Psoas muscle (tissue), 8 donors: ENCODE results near the gene BAD. TPM values are rescaled to one million over a fixed set of nuclear protein-coding genes. Genes with fewer than 3 reads are reported as not detected.
A peak's percentile ranks its signal among the peaks of the same experiment; 100 is the strongest.

ENCODE experiments used
- ATAC-seq, 4 donors: fragments of 200-7000 bp; cut with Tn5 transposase; one replicate each; pipeline ENCODE4 v1.9.1; 2020; ENCODE audit warnings: moderate library complexity in 3 of 4, mild to moderate bottlenecking in 2 of 4
- DNase-seq, 2 donors: peaks; one replicate each; pipeline ENCODE4 v3.0.0-alpha.2; 2020
- H3K27ac ChIP-seq: fragments of 200-600 bp; one replicate; pipeline ENCODE4 v1.8.0; 2022
- H3K27me3 ChIP-seq, 3 donors: fragments of 200-600 bp in 1 of 3; one replicate each; pipeline versions ENCODE4 v1.6.1 to v1.8.0; 2013 to 2022; ENCODE audit warnings: low read length in 2 of 3, mild to moderate bottlenecking in 2 of 3, moderate library complexity in 1 of 3; ENCODE audit not compliant: insufficient read depth in 3 of 3
- H3K36me3 ChIP-seq, 2 donors: fragments of 200-600 bp in 1 of 2; one replicate each; pipeline versions ENCODE4 v1.6.1 to v1.8.0; 2013 to 2022; ENCODE audit warnings: low read depth in 1 of 2, mild to moderate bottlenecking in 1 of 2, moderate library complexity in 1 of 2; ENCODE audit not compliant: insufficient read depth in 1 of 2
- H3K4me1 ChIP-seq: fragments of 200-600 bp; one replicate; pipeline ENCODE4 v1.8.0; 2022
- H3K4me3 ChIP-seq: fragments of 200-600 bp; one replicate; pipeline ENCODE4 v1.8.0; 2022; ENCODE audit warnings: mild to moderate bottlenecking
- H3K9me3 ChIP-seq: fragments of 200-600 bp; one replicate; pipeline ENCODE4 v1.8.0; 2022
- CTCF ChIP-seq: fragments of 200-600 bp; IDR thresholded peaks from one replicate; pipeline ENCODE4 v1.8.0; 2022; ENCODE audit warnings: antibody characterized with exemption
- WGBS, 3 donors: extraction: QIAGEN DNeasy Blood & Tissue Kit; methylation state at CpG; one replicate each; pipeline versions ENCODE4 v1.1.6 to v1.1.7; 2013; 5-methylcytosine and 5-hydroxymethylcytosine counted together
- intact Hi-C, 2 donors: fragments of 100-400 bp; cut with DNase I; formaldehyde crosslinking; loops; one replicate each; pipeline versions ENCODE4 v1.11.0 to v1.14.2; 2022
- polyA plus RNA-seq, 3 donors: library from polyadenylated mRNA; stranded (reverse); fragments of 200-250 nt; gene quantifications; one replicate each; pipeline ENCODE4 v1.2.3, GENCODE V29; 2013
- total RNA-seq, 4 donors: library from RNA; stranded (reverse); fragmentation: NEBNext Ultra II Directional in 2 of 4; extraction: Animal tissue kit (Norgen Biotek cat#: 25700) in 2 of 4; gene quantifications; one replicate each; pipeline versions ENCODE4 v1.2.1 to v1.2.4, GENCODE V29; 2021 to 2023
- donor health status: healthy with polysubstance abuse.
- donor health status: DM: no; HTN: no; CAD: no; lungs with moderate emphysema.
- donor health status: Bipolar disorder and iron deficiency.
- donor health status: healthy.
- donor health status: DM: yes; HTN: yes; CAD: no.
- donor health status: DM: no; HTN: no; CAD: no.
- donor health status: DM: no; HTN: no; CAD: no.
- donor health status: DM: yes; HTN: yes; CAD: no.

The BAD gene
- total and polyA plus RNA-seq, 7 donors, result 27.7 to 135 (median 30.5) TPM

GRCh38 chr11:64225608-64226506, 58.6 kb downstream of the BAD start, which contains the start of the genes NUDT22 and TRPT1:
TSS of gene NUDT22 (plus strand) at chr11:64226274. CDS start at chr11:64226653, 379 bp downstream.
TSS of gene TRPT1 (minus strand) at chr11:64226186. CDS start at chr11:64225860, 326 bp downstream.
- DNase-seq, result peak; percentile 92 to 96
- Histone ChIP-seq H3K27ac (peak within 1 kb of the TSS; percentile 91), H3K9me3 (no peaks in the 10 kb centered on the region), H3K4me3 (peak within 1 kb of the TSS; percentile 74), H3K27me3 (no peaks in the 10 kb centered on the region), H3K36me3 (peaks cover 0 to 23% of the 10 kb centered on the region in 2 donors), H3K4me1 (peaks cover 50% of the 10 kb centered on the region)
- 1% methylated on average over 48 to 54 of the region's 54 CpGs for WGBS, 3 donors
- peak; percentile 25 for TF ChIP-seq CTCF
- ATAC-seq, result peak; percentile 81 to 88 (median 82)
- intact Hi-C loops, result loop anchor here in 1 of 2 donors (5.0 kb wide), 1 partner anchor 39 kb away; the partner anchor contains the start of gene STIP1

- Histone ChIP-seq H3K27ac (peak overlapping the region; percentile 91), H3K4me3 (peak overlapping the region; percentile 74), H3K36me3 (peaks cover 0 to 29% of the 10 kb centered on the region in 2 donors), H3K9me3 (no peaks in the 10 kb centered on the region), H3K27me3 (no peaks in the 10 kb centered on the region), H3K4me1 (peaks cover 49% of the 10 kb centered on the region)
- DNase-seq, result peak in 1 of 2 donors; percentile 51
- peak in 3 of 4 donors; percentile 1 to 3 (median 2) for ATAC-seq
- intact Hi-C loops, result loop anchor here in 1 of 2 donors (5.0 kb wide), 1 partner anchor 38 kb away; the partner anchor contains the start of gene STIP1
- no peak for TF ChIP-seq CTCF
- 44 to 55% (median 48%) methylated on average over 22 of the region's 22 CpGs for WGBS, 3 donors
These were observed 59.4 kb downstream of the BAD start for GRCh38 chr11:64224891-64225607.

GRCh38 chr11:64224151-64224890, 60.1 kb downstream of the BAD start:
- DNase-seq, result no peak
- H3K4me1 ChIP-seq, result peaks cover 42% of the 10 kb centered on the region

More at GRCh38 chr11:64224151-64224890, 60.1 kb downstream of the BAD start:
- intact Hi-C loops, result no loop called here
- no peaks in the 10 kb centered on the region for H3K9me3 ChIP-seq
- H3K4me3 ChIP-seq, result peak overlapping the region; percentile 74
- no peaks in the 10 kb centered on the region for H3K27me3 ChIP-seq
- 83 to 86% (median 83%) methylated on average over 17 of the region's 17 CpGs for WGBS, 3 donors
- TF ChIP-seq CTCF, result no peak
- peak overlapping the region; percentile 91 for H3K27ac ChIP-seq
- no peak for ATAC-seq
- H3K36me3 ChIP-seq, result peaks cover 0 to 32% of the 10 kb centered on the region in 2 donors
